Measurements from ENCODE around the gene CDC42BPB. TPM values are rescaled to one million over a fixed set of nuclear protein-coding genes. Genes with fewer than 3 reads are reported as not detected.

CDC42BPB gene
- total RNA-seq, 4 donors from 2014 or later: 80.6 to 157 (median 118) TPM

- Histone ChIP-seq H3K9me3 (no peaks in the 10 kb centered on the region), H3K27ac (no peak overlapping the region), H3K27me3 (no peaks in the 10 kb centered on the region), H3K4me3 (no peak overlapping the region), H3K36me3 (no peaks in the 10 kb centered on the region), H3K4me1 (no peaks in the 10 kb centered on the region)
- TF ChIP-seq POLR2A (IDR thresholded peaks at IDR 0.05): no peak
- TF ChIP-seq CTCF (IDR thresholded peaks at IDR 0.05): no peak
- DNase-seq: no peak
- intact Hi-C loops (cut with DNase I; ENCODE audit: low total_unique reads): no loop called here
Measured at GRCh38 chr14:102917056-102917385, 140.3 kb downstream of the CDC42BPB start.

- DNase-seq: no peak
- intact Hi-C loops (cut with DNase I; ENCODE audit: low total_unique reads): no loop called here
- Histone ChIP-seq H3K4me1 (no peaks in the 10 kb centered on the region), H3K36me3 (no peaks in the 10 kb centered on the region), H3K9me3 (no peaks in the 10 kb centered on the region), H3K27ac (no peak overlapping the region), H3K27me3 (no peaks in the 10 kb centered on the region), H3K4me3 (no peak overlapping the region)
- TF ChIP-seq POLR2A (IDR thresholded peaks at IDR 0.05) (no peak), CTCF (IDR thresholded peaks at IDR 0.05) (no peak)
Measured at GRCh38 chr14:102916347-102917055, 140.8 kb downstream of the CDC42BPB start.

GRCh38 chr14:102915292-102916110 lies 141.8 kb downstream of the CDC42BPB start:
- DNase-seq: no peak
- intact Hi-C loops (cut with DNase I; ENCODE audit: low total_unique reads): no loop called here
- no peaks in the 10 kb centered on the region for H3K9me3 ChIP-seq

GRCh38 chr14:102914474-102915291 lies 142.7 kb downstream of the CDC42BPB start:
- Histone ChIP-seq H3K36me3 (no peaks in the 10 kb centered on the region), H3K4me1 (no peaks in the 10 kb centered on the region), H3K27ac (no peak overlapping the region), H3K27me3 (no peaks in the 10 kb centered on the region), H3K9me3 (no peaks in the 10 kb centered on the region), H3K4me3 (no peak overlapping the region)
- intact Hi-C loops (cut with DNase I; ENCODE audit: low total_unique reads): no loop called here
- DNase-seq: no peak
- TF ChIP-seq CTCF (IDR thresholded peaks at IDR 0.05) (no peak), POLR2A (IDR thresholded peaks at IDR 0.05) (no peak)

More at GRCh38 chr14:102915292-102916110, 141.8 kb downstream of the CDC42BPB start:
- no peaks in the 10 kb centered on the region for H3K36me3 ChIP-seq
- no peaks in the 10 kb centered on the region for H3K27me3 ChIP-seq
- no peaks in the 10 kb centered on the region for H3K4me1 ChIP-seq
- no peak overlapping the region for H3K4me3 ChIP-seq
- no peak overlapping the region for H3K27ac ChIP-seq
- TF ChIP-seq CTCF (IDR thresholded peaks at IDR 0.05) (no peak), POLR2A (IDR thresholded peaks at IDR 0.05) (no peak)
